ENCODE measurements around the gene PALM.

GRCh38 chr19:662207-662961 is 46.4 kb upstream of the PALM start:
- TF ChIP-seq CTCF (IDR thresholded peaks at IDR 0.05; ENCODE audit: insufficient read depth, low read depth, low read length) (no peak), EZH2 (IDR thresholded peaks at IDR 0.05; ENCODE audit: insufficient read depth, low read length) (no peak)
